ENCODE data around the gene ZNF618. TPM values are rescaled to one million over a fixed set of nuclear protein-coding genes. Genes with fewer than 3 reads are reported as not detected.
"Not testable (repeated sequence)": the region's sequence is repeated elsewhere in the genome, so short reads cannot be mapped to it uniquely, and the experiment has no call there.

Gene ZNF618
- total RNA-seq, 1 experiment from 2014 or later, result 0.20 TPM

DNA sequence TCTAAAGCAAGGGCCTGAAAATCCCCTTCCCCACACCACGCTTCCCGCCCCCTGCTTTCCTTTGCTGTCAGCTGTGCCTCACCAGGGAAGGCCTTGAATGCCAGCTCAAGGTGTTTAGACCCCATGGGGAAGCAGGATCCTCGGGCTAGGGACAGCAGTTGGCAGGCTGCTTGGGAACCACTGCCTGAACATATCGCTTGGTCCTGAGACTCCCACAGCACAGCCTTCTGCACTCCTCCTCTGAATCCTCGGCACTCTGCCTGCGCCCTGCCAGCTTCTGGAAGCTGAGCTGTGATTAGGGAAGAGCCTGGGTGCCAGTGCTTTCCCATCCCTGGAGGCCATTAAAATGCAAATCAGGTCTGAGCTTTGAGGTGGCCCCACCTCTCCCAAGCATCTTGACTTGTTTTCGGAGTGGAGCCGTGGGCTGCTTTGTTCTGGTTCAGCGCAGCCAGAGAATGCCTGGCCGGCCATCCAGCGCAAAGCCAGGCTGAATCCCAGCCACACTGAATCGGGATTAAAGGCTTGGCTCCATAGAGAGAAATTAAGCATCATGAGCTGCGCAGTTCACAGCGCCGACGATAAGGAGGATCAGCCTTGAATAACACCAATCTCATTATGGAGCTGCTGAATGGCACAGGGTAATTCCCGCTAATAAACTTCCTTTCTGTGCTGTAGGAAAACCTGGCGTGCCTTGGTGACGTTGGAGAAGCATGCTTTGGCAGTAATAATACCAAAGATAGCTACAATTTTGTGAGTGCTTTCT is 162.0 kb downstream of the ZNF618 start:
- no peak for DNase-seq (ENCODE audit: low spot score)

- no peak for DNase-seq (ENCODE audit: low spot score)
These were observed 162.7 kb downstream of the ZNF618 start for GRCh38 chr9:114038724-114039313.

GRCh38 chr9:114039484-114039883 is 163.4 kb downstream of the ZNF618 start:
- DNase-seq (ENCODE audit: low spot score), result no peak

DNA sequence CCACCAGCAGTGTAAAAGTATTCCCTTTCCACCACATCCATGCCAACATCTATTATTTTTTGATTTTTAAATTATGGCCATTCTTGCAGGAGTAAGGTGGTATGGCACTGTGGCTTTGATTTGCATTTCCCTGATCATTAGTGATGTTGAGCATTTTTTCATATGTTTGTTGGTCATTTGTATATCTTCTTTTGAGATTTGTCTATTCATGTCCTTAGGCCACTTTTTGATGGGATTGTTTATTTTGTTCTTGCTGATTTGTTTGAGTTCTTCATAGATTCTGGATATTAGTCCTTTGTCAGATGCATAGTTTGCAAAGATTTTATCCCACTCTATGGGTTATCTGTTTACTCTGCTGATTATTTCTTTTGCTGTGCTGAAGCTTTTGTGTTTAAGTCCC is 167.6 kb downstream of the ZNF618 start:
- DNase-seq (ENCODE audit: low spot score), result not testable (repeated sequence)

GRCh38 chr9:114046237-114046755 is 170.2 kb downstream of the ZNF618 start:
- no peak for DNase-seq (ENCODE audit: low spot score)

- DNase-seq (ENCODE audit: low spot score), result no peak
These were observed 170.8 kb downstream of the ZNF618 start for GRCh38 chr9:114046875-114047274.

DNA sequence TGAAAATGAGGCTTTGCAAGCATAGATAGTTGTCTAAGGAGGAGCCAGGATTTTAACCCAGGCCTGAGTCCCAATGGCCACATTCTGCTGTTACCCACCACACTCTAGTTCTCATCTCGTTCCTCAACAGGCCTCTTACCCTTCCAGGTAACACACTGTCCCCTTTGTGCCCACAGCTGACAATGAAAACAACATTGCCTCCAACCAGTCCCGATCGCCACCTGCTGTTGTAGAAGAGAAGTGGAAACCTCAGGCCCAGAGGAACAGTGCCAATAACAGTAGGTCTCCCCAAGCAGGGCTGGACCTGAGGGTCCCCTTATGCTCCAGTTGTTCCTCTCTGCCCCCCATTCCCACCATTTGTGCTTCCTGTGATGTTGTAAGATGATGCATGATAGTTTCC is 171.6 kb downstream of the ZNF618 start:
- peak; percentile 56 for DNase-seq (ENCODE audit: low spot score)

DNA sequence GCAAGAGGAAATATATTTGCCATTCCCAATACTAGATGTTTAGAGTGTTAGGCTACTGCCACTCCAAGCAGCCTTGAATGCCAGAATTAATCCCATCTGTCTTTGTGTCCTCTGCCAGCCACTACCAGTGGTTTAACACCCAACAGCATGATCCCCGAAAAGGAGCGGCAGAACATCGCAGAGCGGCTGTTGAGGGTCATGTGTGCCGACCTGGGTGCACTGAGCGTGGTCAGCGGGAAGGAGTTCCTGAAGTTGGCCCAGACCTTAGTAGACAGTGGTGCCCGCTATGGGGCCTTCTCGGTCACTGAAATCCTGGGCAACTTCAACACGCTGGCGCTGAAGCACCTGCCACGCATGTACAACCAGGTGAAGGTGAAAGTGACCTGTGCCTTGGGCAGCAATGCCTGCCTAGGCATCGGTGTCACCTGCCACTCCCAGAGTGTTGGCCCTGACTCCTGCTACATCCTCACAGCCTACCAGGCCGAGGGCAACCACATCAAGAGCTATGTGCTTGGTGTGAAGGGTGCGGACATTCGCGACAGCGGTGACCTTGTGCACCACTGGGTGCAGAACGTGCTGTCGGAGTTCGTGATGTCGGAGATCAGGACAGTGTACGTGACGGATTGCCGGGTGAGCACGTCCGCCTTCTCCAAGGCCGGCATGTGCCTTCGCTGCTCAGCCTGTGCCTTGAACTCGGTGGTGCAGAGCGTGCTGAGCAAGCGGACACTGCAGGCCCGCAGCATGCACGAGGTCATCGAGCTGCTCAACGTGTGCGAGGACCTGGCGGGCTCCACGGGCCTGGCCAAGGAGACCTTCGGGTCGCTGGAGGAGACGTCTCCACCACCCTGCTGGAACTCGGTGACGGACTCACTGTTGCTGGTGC is 172.7 kb downstream of the ZNF618 start:
- no peak for DNase-seq (ENCODE audit: low spot score)

DNA sequence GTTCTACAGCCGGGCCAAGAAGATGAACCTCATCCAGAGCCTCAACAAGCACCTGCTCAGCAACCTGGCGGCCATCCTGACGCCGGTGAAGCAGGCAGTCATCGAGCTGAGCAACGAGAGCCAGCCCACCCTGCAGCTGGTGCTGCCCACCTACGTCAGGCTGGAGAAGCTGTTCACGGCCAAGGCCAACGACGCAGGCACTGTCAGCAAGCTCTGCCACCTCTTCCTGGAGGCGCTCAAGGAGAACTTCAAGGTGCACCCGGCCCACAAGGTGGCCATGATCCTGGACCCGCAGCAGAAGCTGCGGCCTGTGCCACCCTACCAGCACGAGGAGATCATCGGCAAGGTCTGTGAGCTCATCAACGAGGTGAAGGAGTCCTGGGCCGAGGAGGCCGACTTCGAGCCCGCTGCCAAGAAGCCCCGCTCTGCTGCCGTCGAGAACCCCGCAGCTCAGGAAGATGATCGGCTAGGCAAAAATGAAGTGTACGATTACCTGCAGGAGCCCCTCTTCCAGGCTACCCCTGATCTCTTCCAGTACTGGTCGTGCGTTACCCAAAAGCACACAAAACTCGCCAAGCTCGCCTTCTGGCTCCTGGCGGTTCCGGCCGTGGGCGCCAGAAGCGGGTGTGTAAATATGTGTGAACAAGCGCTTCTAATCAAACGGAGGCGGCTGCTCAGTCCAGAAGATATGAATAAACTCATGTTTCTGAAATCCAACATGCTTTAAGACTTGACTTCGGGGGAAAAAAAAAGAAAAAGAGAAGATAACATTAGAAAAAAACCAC is 173.5 kb downstream of the ZNF618 start:
- no peak for DNase-seq (ENCODE audit: low spot score)

GRCh38 chr9:114050226-114050568 is 174.1 kb downstream of the ZNF618 start:
- no peak for DNase-seq (ENCODE audit: low spot score)

DNA sequence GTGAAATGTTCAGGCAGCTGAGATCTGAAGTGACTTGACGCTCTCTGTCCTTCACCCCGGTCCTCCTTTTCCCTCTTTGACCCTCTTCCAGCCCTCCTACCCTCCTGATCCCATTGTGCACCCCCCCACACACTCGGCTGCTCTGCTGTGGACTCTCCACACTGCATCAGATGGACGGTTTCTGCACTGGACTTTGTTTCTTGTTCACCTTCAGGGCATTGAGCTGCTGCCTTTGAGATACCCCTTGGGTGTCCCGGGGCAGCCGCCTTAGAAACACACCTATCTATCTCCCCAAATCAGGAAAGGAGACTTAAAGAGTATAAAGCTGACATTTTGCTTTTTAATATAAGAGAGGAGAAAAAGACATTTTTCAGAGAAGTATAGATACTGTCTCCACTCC is 174.5 kb downstream of the ZNF618 start:
- DNase-seq (ENCODE audit: low spot score), result no peak

DNA sequence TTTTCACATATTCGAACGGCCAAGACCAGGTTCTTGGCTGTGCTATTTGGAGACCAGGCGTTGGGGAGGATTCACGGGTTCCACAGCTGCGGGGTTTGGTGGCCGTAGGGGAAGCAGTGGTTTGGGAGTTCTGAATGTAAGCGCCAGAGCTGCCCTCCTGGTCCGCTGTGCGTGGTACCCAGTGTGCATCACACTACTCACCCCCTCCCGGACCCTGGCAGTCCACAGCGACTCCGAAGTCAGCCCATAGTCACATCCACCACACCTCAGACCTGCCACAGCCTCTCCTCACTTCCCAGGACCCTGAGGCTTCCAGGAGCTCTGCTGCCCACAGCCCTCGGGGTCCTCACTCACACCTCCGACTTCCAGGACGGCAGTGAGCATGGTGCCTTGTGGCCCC is 175.2 kb downstream of the ZNF618 start:
- DNase-seq (ENCODE audit: low spot score), result no peak

DNA sequence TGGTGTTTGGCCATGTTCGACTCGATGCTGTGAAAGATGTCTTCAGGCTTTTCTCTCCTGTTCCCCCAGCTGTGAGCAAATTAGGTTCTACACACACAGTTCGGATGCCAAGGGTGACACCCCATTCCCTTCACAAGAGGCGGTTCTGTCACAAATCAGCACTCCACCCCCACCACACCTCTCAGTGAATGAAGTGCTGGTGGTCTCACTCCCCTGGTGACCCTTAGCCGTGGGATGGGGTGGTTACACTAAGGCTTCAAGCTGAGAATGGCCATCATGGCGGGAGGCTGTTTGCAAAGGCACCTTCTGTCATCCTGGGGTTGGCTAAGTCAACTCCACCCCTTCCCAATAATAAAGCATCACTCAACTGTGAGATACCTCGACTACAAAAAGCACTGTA is 175.6 kb downstream of the ZNF618 start:
- no peak for DNase-seq (ENCODE audit: low spot score)

GRCh38 chr9:114053246-114054005 is 177.3 kb downstream of the ZNF618 start:
- peak; percentile 34 for DNase-seq (ENCODE audit: low spot score)

DNA sequence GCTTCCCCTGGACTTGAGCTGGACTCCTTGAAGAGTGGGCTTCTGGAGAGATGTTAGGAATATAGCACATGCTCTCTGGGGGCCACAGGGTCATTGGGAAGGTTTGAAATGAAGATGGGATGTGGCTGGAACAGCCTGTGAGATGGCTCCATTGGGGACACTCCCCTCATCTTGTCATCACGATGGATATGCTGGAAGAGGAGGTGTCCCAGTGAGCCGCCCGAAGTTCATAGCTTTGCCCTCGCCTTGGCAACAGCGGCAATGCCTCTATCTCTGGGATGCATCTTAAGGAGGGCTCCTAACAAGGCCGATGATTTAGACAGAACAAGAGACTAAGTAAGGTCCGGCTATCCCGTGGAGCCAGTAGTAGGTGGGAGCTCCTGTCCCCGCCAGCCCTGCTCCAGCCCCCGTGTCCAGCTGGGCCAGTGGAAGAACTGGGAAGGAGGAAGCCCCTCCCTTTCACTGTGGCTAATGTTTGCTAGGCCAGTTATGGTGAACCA is 178.1 kb downstream of the ZNF618 start:
- no peak for DNase-seq (ENCODE audit: low spot score)

DNA sequence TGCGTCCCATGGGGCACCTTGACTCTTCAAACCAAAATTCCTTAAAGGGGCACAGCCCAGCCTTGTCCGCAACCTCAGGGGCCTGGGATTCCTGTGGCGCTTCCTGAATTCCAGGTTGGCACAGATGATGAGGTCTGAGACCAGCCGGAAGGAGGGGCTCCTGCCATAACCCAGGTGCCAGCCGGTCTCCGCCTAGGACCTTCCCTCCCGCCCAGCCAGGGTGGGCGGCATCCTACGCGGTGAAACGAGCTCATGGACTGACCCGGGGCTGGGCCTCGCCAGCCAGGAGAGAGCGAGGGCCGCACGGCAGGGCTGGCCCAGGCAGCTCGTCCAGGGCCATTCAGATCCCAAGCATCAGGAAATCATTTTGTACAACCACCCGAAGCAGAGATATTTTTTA is 179.0 kb downstream of the ZNF618 start:
- no peak for DNase-seq (ENCODE audit: low spot score)

DNA sequence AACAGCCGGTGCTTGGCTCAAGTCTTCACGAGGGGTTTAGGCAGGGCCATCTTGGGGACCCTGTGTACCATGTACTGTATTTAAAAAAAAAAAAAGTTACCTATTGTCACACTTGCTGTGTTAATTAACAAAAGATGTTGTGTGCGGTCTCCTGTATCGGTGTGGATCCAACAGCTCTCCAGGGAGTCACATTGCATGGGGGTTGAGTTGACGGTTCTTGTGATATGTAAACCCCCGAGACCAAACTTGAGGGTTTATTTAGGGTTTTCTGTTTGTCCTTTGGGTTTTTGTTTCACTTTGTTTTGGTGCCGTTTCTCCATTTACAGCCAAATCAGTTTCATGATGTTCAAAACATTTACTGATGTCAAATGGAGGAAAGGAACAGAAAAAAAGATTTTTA is 179.8 kb downstream of the ZNF618 start:
- DNase-seq (ENCODE audit: low spot score), result no peak

- no peak for DNase-seq (ENCODE audit: low spot score)
These were observed 180.4 kb downstream of the ZNF618 start for GRCh38 chr9:114056527-114056926.

- DNase-seq (ENCODE audit: low spot score), result no peak
These were observed 181.2 kb downstream of the ZNF618 start for GRCh38 chr9:114057161-114057885.

GRCh38 chr9:114058688-114059046 is 182.6 kb downstream of the ZNF618 start:
- DNase-seq (ENCODE audit: low spot score), result no peak

All from HT-29 (cell line).